ENCODE data around the gene ATP6V0D1. TPM values are rescaled to one million over a fixed set of nuclear protein-coding genes. Genes with fewer than 3 reads are reported as not detected.
"Not testable (repeated sequence)": the region's sequence is repeated elsewhere in the genome, so short reads cannot be mapped to it uniquely, and the experiment has no call there.

Gene ATP6V0D1
- total RNA-seq, 1 experiment from 2014 or later: 76.6 TPM

DNA sequence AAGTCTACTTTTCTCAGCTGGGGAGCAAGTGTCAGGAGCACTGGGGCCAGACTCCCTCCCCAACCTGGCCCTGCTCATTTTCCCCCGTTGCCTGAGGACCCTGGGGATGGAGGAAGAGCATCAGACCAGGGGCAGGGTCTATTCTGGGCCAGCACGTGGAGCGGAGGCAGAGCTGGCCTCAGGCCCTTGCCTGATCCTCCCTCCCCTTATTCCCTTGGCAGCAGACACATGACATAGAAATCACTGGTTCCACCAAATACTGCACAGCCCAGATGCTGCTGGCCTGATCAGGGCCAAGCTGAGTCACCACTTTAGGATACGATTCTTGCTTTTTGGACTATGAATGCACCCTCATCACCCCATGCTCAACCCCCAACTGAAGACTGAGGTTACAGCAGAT, 18.1 kb upstream of the ATP6V0D1 start:
- no peak overlapping the region for H3K27ac ChIP-seq (ENCODE audit: low read length)
- no peaks in the 10 kb centered on the region for H3K36me3 ChIP-seq (ENCODE audit: low read depth, low read length)
- ChIA-PET CTCF (no interaction called here), POLR2A (ENCODE audit: unreplicated experiment) (no interaction called here)
- no peaks in the 10 kb centered on the region for H3F3A ChIP-seq (ENCODE audit: low read length, unreplicated experiment)
- no peaks in the 10 kb centered on the region for H3K27me3 ChIP-seq (ENCODE audit: low read length)
- H4K20me1 ChIP-seq (ENCODE audit: low read length): no peaks in the 10 kb centered on the region
- DNase-seq (no peak), ATAC-seq (no peak)
- no peaks in the 10 kb centered on the region for H3K9me3 ChIP-seq (ENCODE audit: low read length)
- H3K4me1 ChIP-seq (ENCODE audit: insufficient read depth, low read length): no peaks in the 10 kb centered on the region
- TF ChIP-seq EZH2phosphoT487 (IDR thresholded peaks at IDR 0.05; ENCODE audit: borderline replicate concordance, low read length) (no peak), EZH2 (IDR thresholded peaks at IDR 0.05; ENCODE audit: low read length, unreplicated experiment) (no peak)
- TF ChIP-seq, protein P1, sequence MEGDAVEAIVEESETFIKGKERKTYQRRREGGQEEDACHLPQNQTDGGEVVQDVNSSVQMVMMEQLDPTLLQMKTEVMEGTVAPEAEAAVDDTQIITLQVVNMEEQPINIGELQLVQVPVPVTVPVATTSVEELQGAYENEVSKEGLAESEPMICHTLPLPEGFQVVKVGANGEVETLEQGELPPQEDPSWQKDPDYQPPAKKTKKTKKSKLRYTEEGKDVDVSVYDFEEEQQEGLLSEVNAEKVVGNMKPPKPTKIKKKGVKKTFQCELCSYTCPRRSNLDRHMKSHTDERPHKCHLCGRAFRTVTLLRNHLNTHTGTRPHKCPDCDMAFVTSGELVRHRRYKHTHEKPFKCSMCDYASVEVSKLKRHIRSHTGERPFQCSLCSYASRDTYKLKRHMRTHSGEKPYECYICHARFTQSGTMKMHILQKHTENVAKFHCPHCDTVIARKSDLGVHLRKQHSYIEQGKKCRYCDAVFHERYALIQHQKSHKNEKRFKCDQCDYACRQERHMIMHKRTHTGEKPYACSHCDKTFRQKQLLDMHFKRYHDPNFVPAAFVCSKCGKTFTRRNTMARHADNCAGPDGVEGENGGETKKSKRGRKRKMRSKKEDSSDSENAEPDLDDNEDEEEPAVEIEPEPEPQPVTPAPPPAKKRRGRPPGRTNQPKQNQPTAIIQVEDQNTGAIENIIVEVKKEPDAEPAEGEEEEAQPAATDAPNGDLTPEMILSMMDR (conservative IDR thresholded peaks at IDR 0.05; ENCODE audit: low read depth, low read length): no peak
- H3K4me3 ChIP-seq (ENCODE audit: low read length): no peak overlapping the region
- H3K79me2 ChIP-seq (ENCODE audit: low read length): no peaks in the 10 kb centered on the region
- intact Hi-C loops (cut with micrococcal nuclease): no loop called here
- no TSS peak for BruUV-seq (replicated peaks)
- H3K4me2 ChIP-seq (ENCODE audit: low read length): no peak overlapping the region
- H3K9me2 ChIP-seq (replicated peaks; ENCODE audit: low read length): no peaks in the 10 kb centered on the region
- no peak overlapping the region for H2AFZ ChIP-seq (ENCODE audit: low read length)
- no peak overlapping the region for H3K9ac ChIP-seq (ENCODE audit: low read length)

DNA sequence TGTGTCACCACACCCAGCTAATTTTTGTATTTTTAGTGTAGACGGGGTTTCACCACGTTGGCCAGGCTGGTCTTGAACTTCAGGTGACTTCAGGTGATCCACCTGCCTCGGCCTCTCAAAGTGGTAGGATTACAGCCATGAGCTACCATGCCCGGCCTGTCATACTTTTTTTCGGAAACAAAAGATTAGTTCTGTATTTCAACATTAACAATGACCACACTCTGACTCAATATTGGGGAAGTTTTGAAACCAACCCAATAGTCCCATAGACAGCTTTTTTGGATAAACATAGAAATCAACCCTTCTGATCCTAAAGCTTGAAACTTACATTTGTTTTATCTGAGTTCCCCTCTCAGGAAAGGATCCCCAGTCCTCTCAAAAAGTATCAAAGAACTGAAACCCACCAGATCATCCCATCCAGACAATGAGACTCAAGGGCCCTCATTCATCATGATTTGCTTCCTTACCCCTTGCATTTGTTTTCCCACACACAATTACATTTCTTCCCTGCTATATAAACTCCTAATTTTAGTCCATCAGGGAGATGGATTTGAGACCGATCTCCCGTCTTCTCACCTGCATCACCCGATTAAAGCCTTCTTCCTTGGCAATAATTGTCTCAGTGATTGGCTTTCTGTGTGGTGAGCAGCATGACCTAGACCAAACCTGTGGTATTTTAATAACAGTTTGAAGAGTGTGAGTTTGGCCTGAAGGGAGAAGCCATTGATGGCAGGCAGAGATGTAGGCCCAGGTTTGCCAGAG, 9.6 kb upstream of the ATP6V0D1 start:
- Histone ChIP-seq H3K4me1 (ENCODE audit: insufficient read depth, low read length) (no peaks in the 10 kb centered on the region), H3K4me3 (ENCODE audit: low read length) (no peak overlapping the region), H3F3A (ENCODE audit: low read length, unreplicated experiment) (no peaks in the 10 kb centered on the region), H3K79me2 (ENCODE audit: low read length) (no peaks in the 10 kb centered on the region), H2AFZ (ENCODE audit: low read length) (no peak overlapping the region), H3K27me3 (ENCODE audit: low read length) (no peaks in the 10 kb centered on the region), H3K9me2 (replicated peaks; ENCODE audit: low read length) (no peaks in the 10 kb centered on the region), H3K9me3 (ENCODE audit: low read length) (no peaks in the 10 kb centered on the region), H4K20me1 (ENCODE audit: low read length) (no peaks in the 10 kb centered on the region), H3K9ac (ENCODE audit: low read length) (no peak overlapping the region), H3K36me3 (ENCODE audit: low read depth, low read length) (no peaks in the 10 kb centered on the region; the same call in 1 of the 2 replicates), H3K4me2 (ENCODE audit: low read length) (no peak overlapping the region), H3K27ac (ENCODE audit: low read length) (no peak overlapping the region)
- TF ChIP-seq EZH2 (IDR thresholded peaks at IDR 0.05; ENCODE audit: low read length, unreplicated experiment) (no peak), EZH2phosphoT487 (IDR thresholded peaks at IDR 0.05; ENCODE audit: borderline replicate concordance, low read length) (no peak)
- TF ChIP-seq, protein P1 (conservative IDR thresholded peaks at IDR 0.05; ENCODE audit: low read depth, low read length): no peak
- CTCF ChIA-PET: no interaction called here
- DNase-seq: peak; percentile 32
- no TSS peak for BruUV-seq (replicated peaks)
- POLR2A ChIA-PET (ENCODE audit: unreplicated experiment): no interaction called here
- no peak for ATAC-seq
- intact Hi-C loops (cut with micrococcal nuclease): no loop called here

DNA sequence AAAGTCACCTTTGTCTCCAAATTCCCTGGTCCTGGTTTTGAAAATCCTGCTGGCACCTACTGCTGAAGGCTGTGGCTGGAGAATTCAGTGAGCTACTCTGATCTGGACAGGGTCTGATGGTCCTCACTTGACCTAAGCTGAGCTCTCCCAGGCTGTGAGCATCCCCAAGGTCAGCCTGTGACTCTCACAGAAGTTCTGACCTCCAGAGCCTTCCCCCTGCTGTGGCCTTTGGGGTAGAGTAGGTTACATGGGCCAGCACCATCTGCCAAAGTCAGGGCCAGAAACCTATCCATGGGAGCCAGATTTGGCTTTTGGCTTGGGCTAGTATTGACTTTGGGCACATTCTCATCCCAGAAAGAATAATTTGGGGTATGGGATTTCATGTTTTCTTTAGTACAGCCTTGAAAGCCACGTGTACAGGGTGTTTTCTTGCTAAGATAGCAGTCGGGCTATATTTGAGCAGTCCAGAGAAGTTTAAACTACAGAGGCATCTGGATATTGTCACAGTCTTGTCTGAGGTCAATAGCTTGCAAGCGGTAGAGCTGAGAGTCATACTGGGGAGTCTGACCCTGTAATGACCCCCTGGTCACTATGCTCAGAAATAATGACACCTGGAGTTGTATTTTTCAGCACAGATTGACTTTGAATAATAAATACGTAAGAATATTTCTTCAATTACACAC, 8.6 kb upstream of the ATP6V0D1 start:
- no peaks in the 10 kb centered on the region for H3K4me1 ChIP-seq (ENCODE audit: insufficient read depth, low read length)
- intact Hi-C loops (cut with micrococcal nuclease): loop anchor here (5.0 kb wide), 1 partner anchor 33 kb away; no protein-coding TSS in a partner anchor
- no peak overlapping the region for H3K4me3 ChIP-seq (ENCODE audit: low read length)
- H3K4me2 ChIP-seq (ENCODE audit: low read length): no peak overlapping the region
- no peaks in the 10 kb centered on the region for H3K9me2 ChIP-seq (replicated peaks; ENCODE audit: low read length)
- no peaks in the 10 kb centered on the region for H3K79me2 ChIP-seq (ENCODE audit: low read length)
- no peaks in the 10 kb centered on the region for H3K9me3 ChIP-seq (ENCODE audit: low read length)
- H3K9ac ChIP-seq (ENCODE audit: low read length): no peak overlapping the region
- H3F3A ChIP-seq (ENCODE audit: low read length, unreplicated experiment): no peaks in the 10 kb centered on the region
- BruUV-seq (replicated peaks): no TSS peak
- no peaks in the 10 kb centered on the region for H4K20me1 ChIP-seq (ENCODE audit: low read length)
- H3K27ac ChIP-seq (ENCODE audit: low read length): no peak overlapping the region
- no peak for TF ChIP-seq EZH2phosphoT487 (IDR thresholded peaks at IDR 0.05; ENCODE audit: borderline replicate concordance, low read length)
- TF ChIP-seq EZH2 (IDR thresholded peaks at IDR 0.05; ENCODE audit: low read length, unreplicated experiment): no peak
- TF ChIP-seq, protein P1 (conservative IDR thresholded peaks at IDR 0.05; ENCODE audit: low read depth, low read length): no peak
- POLR2A ChIA-PET (ENCODE audit: unreplicated experiment): no interaction called here
- CTCF ChIA-PET: interaction anchor here (0.5 kb wide), 1 partner anchor 221 kb away, joined by 4 read pairs; no protein-coding TSS in a partner anchor
- H3K27me3 ChIP-seq (ENCODE audit: low read length): no peaks in the 10 kb centered on the region
- DNase-seq (no peak), ATAC-seq (no peak)
- no peaks in the 10 kb centered on the region; the same call in 1 of the 2 replicates for H3K36me3 ChIP-seq (ENCODE audit: low read depth, low read length)
- H2AFZ ChIP-seq (ENCODE audit: low read length): no peak overlapping the region

DNA sequence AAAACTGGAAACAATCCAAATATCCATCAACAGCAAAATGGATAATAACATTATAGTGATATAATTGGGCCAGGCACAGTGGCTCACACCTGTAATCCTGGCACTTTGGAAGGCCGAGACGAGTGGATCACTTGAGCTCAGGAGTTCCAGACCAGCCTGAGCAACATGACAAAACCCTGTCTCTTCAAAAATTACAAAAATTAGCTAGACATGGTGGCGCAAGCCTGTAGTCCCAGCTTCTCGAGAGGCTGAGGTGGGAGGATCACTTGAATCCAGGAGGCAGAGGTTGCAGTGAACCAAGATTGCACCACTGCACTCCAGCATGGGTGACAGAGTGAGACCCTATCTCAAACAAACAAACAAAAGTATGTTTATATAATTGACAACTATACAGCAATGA, 6.6 kb upstream of the ATP6V0D1 start:
- BruUV-seq (replicated peaks); DNase-seq; H3K9ac ChIP-seq (ENCODE audit: low read length); H2AFZ ChIP-seq (ENCODE audit: low read length); H3K4me1 ChIP-seq (ENCODE audit: insufficient read depth, low read length); H4K20me1 ChIP-seq (ENCODE audit: low read length); H3F3A ChIP-seq (ENCODE audit: low read length, unreplicated experiment); H3K79me2 ChIP-seq (ENCODE audit: low read length); H3K9me3 ChIP-seq (ENCODE audit: low read length); POLR2A ChIA-PET (ENCODE audit: unreplicated experiment); H3K27me3 ChIP-seq (ENCODE audit: low read length); H3K27ac ChIP-seq (ENCODE audit: low read length); H3K4me2 ChIP-seq (ENCODE audit: low read length); H3K4me3 ChIP-seq (ENCODE audit: low read length); H3K9me2 ChIP-seq (replicated peaks; ENCODE audit: low read length); ATAC-seq; H3K36me3 ChIP-seq (ENCODE audit: low read depth, low read length): not testable (repeated sequence)
- intact Hi-C loops (cut with micrococcal nuclease): loop anchor here (5.0 kb wide), 1 partner anchor 35 kb away; no protein-coding TSS in a partner anchor
- CTCF ChIA-PET: interaction anchor here (0.6 kb wide), 1 partner anchor 28 kb away, joined by 9 read pairs; no protein-coding TSS in a partner anchor

Measured in PC-3 (cell line).